Activated CD4-positive, alpha-beta T cell treated with anti-CD3 and anti-CD28 coated beads for 4 hours (primary cell): ENCODE results near the gene AGPAT2.

Experiments
- DNase-seq, 2 donors: peaks; one replicate each; pipeline ENCODE4 v3.0.0-alpha.2; 2020

The AGPAT2 gene

GRCh38 chr9:136672431-136673087 lies 14.7 kb downstream of the AGPAT2 start:
- no peak for DNase-seq

GRCh38 chr9:136671646-136672430 lies 15.4 kb downstream of the AGPAT2 start:
- peak; percentile 26 to 42 for DNase-seq

GRCh38 chr9:136671254-136671614 lies 16.0 kb downstream of the AGPAT2 start:
- no peak for DNase-seq

- DNase-seq: no peak
Measured at GRCh38 chr9:136670576-136671253, 16.5 kb downstream of the AGPAT2 start.

GRCh38 chr9:136669791-136670464 lies 17.3 kb downstream of the AGPAT2 start:
- DNase-seq: no peak

- no peak for DNase-seq
Measured at GRCh38 chr9:136668983-136669790, 18.1 kb downstream of the AGPAT2 start.

GRCh38 chr9:136667940-136668760 lies 19.1 kb downstream of the AGPAT2 start:
- no peak for DNase-seq

GRCh38 chr9:136667214-136667939 lies 19.9 kb downstream of the AGPAT2 start:
- no peak for DNase-seq

- no peak for DNase-seq
Measured at GRCh38 chr9:136666372-136667213, 20.7 kb downstream of the AGPAT2 start.

- DNase-seq: no peak
Measured at GRCh38 chr9:136665704-136666371, 21.4 kb downstream of the AGPAT2 start.

GRCh38 chr9:136665111-136665703 lies 22.1 kb downstream of the AGPAT2 start:
- no peak for DNase-seq

GRCh38 chr9:136664000-136664915 lies 23.0 kb downstream of the AGPAT2 start:
- DNase-seq: no peak

GRCh38 chr9:136662656-136663581 lies 24.3 kb downstream of the AGPAT2 start, which contains the start of gene EGFL7:
EGFL7 (plus strand) TSS chr9:136662916; CDS start chr9:136668283, 5,367 bp downstream.
- DNase-seq: no peak

- DNase-seq: no peak
Measured at GRCh38 chr9:136662326-136662655, 25.0 kb downstream of the AGPAT2 start.

- DNase-seq: no peak
Measured at GRCh38 chr9:136661641-136662325, 25.5 kb downstream of the AGPAT2 start.

GRCh38 chr9:136660971-136661550 lies 26.2 kb downstream of the AGPAT2 start:
- no peak for DNase-seq
